HepG2 (cell line): ENCODE results near the gene RHOBTB3. TPM values are rescaled to one million over a fixed set of nuclear protein-coding genes. Genes with fewer than 3 reads are reported as not detected.
A peak's percentile ranks its signal among the peaks of the same experiment; 100 is the strongest.

Experiments used
- ATM ChIP-seq: fragments of 450-650 bp; IDR thresholded peaks from 2 replicates; pipeline ENCODE4 v1.7.1; 2017; ENCODE audit warnings: mild to moderate bottlenecking, borderline replicate concordance
- ELF1 ChIP-seq: sonication (generic); formaldehyde crosslinking; IDR thresholded peaks from 2 replicates; pipeline ENCODE4 v1.4.0; 2020; ENCODE audit warnings: missing genetic modification reagents
- NCOA1 ChIP-seq: sonication (generic); formaldehyde crosslinking; IDR thresholded peaks from 2 replicates; pipeline ENCODE4 v1.9.0; 2021; ENCODE audit warnings: missing genetic modification reagents
- NFIB ChIP-seq: sonication (generic); formaldehyde crosslinking; IDR thresholded peaks from 2 replicates; pipeline ENCODE4 v1.9.0; 2021; ENCODE audit warnings: missing genetic modification reagents, mild to moderate bottlenecking, borderline replicate concordance
- PCBP2 ChIP-seq: fragments of 200-400 bp; formaldehyde crosslinking; optimal IDR thresholded peaks from 2 replicates; pipeline ENCODE3; 2018; ENCODE audit warnings: low read length, low read depth; ENCODE audit not compliant: poor library complexity, severe bottlenecking
- RARA ChIP-seq: IDR thresholded peaks from 2 replicates; pipeline ENCODE4 v1.6.1; 2016; ENCODE audit warnings: missing genetic modification reagents, missing compliant biosample characterization
- SSRP1 ChIP-seq: IDR thresholded peaks from 2 replicates; pipeline ENCODE4 v1.6.1; 2016; ENCODE audit warnings: control low read depth
- STAG1 ChIP-seq: sonication (generic); formaldehyde crosslinking; IDR thresholded peaks from 2 replicates; pipeline ENCODE4 v1.4.0; 2020; ENCODE audit warnings: missing genetic modification reagents
- U2AF2 ChIP-seq: fragments of 200-400 bp; formaldehyde crosslinking; IDR thresholded peaks from 2 replicates; pipeline ENCODE4 v1.6.1; 2017; ENCODE audit warnings: low read depth, mild to moderate bottlenecking, low read length
- USF2 ChIP-seq, 2 experiments: sonication (generic) in 1 of 2; formaldehyde crosslinking in 1 of 2; IDR thresholded peaks; 2 replicates each; pipeline versions ENCODE4 v1.5.1 to v1.6.1; 2011 to 2020; ENCODE audit warnings: borderline replicate concordance in 1 of 2, low read depth in 1 of 2, low read length in 1 of 2, mild to moderate bottlenecking in 1 of 2, missing genetic modification reagents in 1 of 2, moderate library complexity in 1 of 2
- ZBTB7B ChIP-seq: sonication (generic); formaldehyde crosslinking; IDR thresholded peaks from 2 replicates; pipeline ENCODE4 v1.4.0; 2020; ENCODE audit warnings: missing genetic modification reagents
- ZFP37 ChIP-seq: sonication (generic); formaldehyde crosslinking; IDR thresholded peaks from 2 replicates; pipeline ENCODE4 v1.4.0; 2020; ENCODE audit warnings: missing genetic modification reagents, borderline replicate concordance
- ZKSCAN8 ChIP-seq: IDR thresholded peaks from 2 replicates; pipeline ENCODE4 v1.6.1; 2016; ENCODE audit warnings: borderline replicate concordance, missing genetic modification reagents, missing compliant biosample characterization
- ZNF441 ChIP-seq: sonication (generic); formaldehyde crosslinking; IDR thresholded peaks from 2 replicates; pipeline ENCODE4 v1.7.0; 2021; ENCODE audit warnings: missing genetic modification reagents, borderline replicate concordance
- polyA plus RNA-seq, 8 experiments: library from polyadenylated mRNA; depleted of rRNA in 3 of 8; stranded (reverse) in 7 of 8; unstranded in 1 of 8; fragments of >200 nt; fragmentation: Illumina TruSeq in 4 of 8; extraction: Trizol in 4 of 8; gene quantifications; 2 replicates each; pipeline versions ENCODE4 v1.2.1 to v1.2.3, GENCODE V29; 2011 to 2016; ENCODE audit warnings: low read depth in 4 of 8, missing spikeins in 1 of 8, mixed read lengths in 1 of 8; ENCODE audit not compliant: insufficient read depth in 1 of 8
- total RNA-seq, 5 experiments: library from RNA; depleted of rRNA; stranded (reverse); fragments of >200 nt; fragmentation: Illumina TruSeq; extraction: Trizol; gene quantifications; 2 replicates each; pipeline ENCODE4 v1.2.3, GENCODE V29; 2016; ENCODE audit warnings: low read depth in 1 of 5
- TF ChIP-seq, protein P1 (sequence below): sonication (generic); formaldehyde crosslinking; IDR thresholded peaks from 2 replicates; pipeline ENCODE4 v1.5.0; 2020; ENCODE audit warnings: mild to moderate bottlenecking, missing genetic modification reagents
- TF ChIP-seq, protein P2 (sequence below): sonication (generic); formaldehyde crosslinking; IDR thresholded peaks from 2 replicates; pipeline ENCODE4 v1.4.0; 2020; ENCODE audit warnings: missing genetic modification reagents, borderline replicate concordance
- TF ChIP-seq, protein P3 (sequence below): sonication (generic); formaldehyde crosslinking; conservative IDR thresholded peaks from 2 replicates; pipeline ENCODE4 v1.4.0; 2020; ENCODE audit warnings: missing genetic modification reagents
- TF ChIP-seq, protein P4 (sequence below): sonication (generic); formaldehyde crosslinking; IDR thresholded peaks from 2 replicates; pipeline ENCODE4 v1.4.0; 2020; ENCODE audit warnings: missing genetic modification reagents

Gene RHOBTB3
- total and polyA plus RNA-seq, 2 of the 13 experiments (the other 11 are each of a cell fraction or from before 2014, with no cell fraction given) = 31.6 to 35.4 TPM

DNA sequence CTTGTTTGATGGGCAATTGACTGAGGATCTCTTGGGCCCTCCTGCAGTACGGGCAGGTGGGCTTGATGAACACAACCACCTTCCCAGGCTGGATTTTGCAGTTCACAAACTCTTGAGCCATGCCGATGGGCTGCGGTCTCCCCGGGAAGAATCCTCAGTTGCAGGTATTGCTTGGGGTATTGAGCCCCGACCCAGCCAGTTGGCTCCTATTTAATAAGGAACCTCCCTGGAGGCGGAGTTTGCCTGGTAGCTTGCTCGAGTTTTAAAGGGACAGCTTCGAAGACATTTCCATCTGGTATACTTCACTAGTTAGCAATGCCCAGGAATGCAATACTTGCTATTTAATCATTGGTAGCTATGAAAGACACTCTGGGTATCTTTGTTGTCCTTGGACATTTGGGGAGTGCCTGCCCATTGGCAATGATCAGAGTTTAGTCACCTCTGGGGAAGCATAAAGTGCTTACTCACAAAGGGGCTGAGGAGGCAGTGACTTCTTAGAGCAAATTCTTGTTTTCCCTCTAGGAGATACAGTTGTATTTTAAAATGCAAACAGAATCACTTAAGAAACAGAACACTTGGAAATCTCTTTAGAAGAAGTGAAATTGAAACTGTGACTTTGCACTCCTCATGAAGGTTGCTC lies 91.5 kb downstream of the RHOBTB3 start, which contains the start of gene GLRX (continued):
- TF ChIP-seq U2AF2 (no peak), NCOA1 (CRISPR knock-in tag) (no peak), ELF1 (CRISPR knock-in tag) (no peak), ZKSCAN8 (CRISPR knock-in tag) (no peak), ZNF441 (CRISPR knock-in tag) (peak; percentile 29; the same call in 1 of the 2 replicates), NFIB (CRISPR knock-in tag) (no peak), RARA (CRISPR knock-in tag) (no peak), USF2 (IDR thresholded peaks at IDR 0.05; ENCODE audit: low read depth, low read length) (no peak), USF2 (CRISPR knock-in tag; IDR thresholded peaks at IDR 0.05; ENCODE audit: borderline replicate concordance) (no peak), ZFP37 (peak; percentile 78; the same call in 1 of the 2 replicates), ZBTB7B (CRISPR knock-in tag) (no peak), SSRP1 (CRISPR knock-in tag) (no peak), PCBP2 (no peak), ATM (no peak), STAG1 (CRISPR knock-in tag) (no peak)
- TF ChIP-seq, protein P1, sequence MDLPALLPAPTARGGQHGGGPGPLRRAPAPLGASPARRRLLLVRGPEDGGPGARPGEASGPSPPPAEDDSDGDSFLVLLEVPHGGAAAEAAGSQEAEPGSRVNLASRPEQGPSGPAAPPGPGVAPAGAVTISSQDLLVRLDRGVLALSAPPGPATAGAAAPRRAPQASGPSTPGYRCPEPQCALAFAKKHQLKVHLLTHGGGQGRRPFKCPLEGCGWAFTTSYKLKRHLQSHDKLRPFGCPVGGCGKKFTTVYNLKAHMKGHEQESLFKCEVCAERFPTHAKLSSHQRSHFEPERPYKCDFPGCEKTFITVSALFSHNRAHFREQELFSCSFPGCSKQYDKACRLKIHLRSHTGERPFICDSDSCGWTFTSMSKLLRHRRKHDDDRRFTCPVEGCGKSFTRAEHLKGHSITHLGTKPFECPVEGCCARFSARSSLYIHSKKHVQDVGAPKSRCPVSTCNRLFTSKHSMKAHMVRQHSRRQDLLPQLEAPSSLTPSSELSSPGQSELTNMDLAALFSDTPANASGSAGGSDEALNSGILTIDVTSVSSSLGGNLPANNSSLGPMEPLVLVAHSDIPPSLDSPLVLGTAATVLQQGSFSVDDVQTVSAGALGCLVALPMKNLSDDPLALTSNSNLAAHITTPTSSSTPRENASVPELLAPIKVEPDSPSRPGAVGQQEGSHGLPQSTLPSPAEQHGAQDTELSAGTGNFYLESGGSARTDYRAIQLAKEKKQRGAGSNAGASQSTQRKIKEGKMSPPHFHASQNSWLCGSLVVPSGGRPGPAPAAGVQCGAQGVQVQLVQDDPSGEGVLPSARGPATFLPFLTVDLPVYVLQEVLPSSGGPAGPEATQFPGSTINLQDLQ = no peak
- TF ChIP-seq, protein P2, sequence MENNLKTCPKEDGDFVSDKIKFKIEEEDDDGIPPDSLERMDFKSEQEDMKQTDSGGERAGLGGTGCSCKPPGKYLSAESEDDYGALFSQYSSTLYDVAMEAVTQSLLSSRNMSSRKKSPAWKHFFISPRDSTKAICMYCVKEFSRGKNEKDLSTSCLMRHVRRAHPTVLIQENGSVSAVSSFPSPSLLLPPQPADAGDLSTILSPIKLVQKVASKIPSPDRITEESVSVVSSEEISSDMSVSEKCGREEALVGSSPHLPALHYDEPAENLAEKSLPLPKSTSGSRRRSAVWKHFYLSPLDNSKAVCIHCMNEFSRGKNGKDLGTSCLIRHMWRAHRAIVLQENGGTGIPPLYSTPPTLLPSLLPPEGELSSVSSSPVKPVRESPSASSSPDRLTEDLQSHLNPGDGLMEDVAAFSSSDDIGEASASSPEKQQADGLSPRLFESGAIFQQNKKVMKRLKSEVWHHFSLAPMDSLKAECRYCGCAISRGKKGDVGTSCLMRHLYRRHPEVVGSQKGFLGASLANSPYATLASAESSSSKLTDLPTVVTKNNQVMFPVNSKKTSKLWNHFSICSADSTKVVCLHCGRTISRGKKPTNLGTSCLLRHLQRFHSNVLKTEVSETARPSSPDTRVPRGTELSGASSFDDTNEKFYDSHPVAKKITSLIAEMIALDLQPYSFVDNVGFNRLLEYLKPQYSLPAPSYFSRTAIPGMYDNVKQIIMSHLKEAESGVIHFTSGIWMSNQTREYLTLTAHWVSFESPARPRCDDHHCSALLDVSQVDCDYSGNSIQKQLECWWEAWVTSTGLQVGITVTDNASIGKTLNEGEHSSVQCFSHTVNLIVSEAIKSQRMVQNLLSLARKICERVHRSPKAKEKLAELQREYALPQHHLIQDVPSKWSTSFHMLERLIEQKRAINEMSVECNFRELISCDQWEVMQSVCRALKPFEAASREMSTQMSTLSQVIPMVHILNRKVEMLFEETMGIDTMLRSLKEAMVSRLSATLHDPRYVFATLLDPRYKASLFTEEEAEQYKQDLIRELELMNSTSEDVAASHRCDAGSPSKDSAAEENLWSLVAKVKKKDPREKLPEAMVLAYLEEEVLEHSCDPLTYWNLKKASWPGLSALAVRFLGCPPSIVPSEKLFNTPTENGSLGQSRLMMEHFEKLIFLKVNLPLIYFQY (CRISPR knock-in tag) = 0 out of 2 replicates have a peak, but pooled peaks have one; percentile 53
- TF ChIP-seq, protein P3, sequence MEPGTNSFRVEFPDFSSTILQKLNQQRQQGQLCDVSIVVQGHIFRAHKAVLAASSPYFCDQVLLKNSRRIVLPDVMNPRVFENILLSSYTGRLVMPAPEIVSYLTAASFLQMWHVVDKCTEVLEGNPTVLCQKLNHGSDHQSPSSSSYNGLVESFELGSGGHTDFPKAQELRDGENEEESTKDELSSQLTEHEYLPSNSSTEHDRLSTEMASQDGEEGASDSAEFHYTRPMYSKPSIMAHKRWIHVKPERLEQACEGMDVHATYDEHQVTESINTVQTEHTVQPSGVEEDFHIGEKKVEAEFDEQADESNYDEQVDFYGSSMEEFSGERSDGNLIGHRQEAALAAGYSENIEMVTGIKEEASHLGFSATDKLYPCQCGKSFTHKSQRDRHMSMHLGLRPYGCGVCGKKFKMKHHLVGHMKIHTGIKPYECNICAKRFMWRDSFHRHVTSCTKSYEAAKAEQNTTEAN (CRISPR knock-in tag) = no peak
- TF ChIP-seq, protein P4, sequence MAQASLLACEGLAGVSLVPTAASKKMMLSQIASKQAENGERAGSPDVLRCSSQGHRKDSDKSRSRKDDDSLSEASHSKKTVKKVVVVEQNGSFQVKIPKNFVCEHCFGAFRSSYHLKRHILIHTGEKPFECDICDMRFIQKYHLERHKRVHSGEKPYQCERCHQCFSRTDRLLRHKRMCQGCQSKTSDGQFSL (CRISPR knock-in tag) = no peak
